Measurements from ENCODE around the gene FRRS1. TPM values are rescaled to one million over a fixed set of nuclear protein-coding genes. Genes with fewer than 3 reads are reported as not detected.

FRRS1 gene
- total RNA-seq, 1 donor from 2014 or later = 0.62 TPM

GRCh38 chr1:99680270-99680669 lies 86.2 kb downstream of the FRRS1 start:
- no peak for DNase-seq (ENCODE audit: low spot score)
- H3K4me3 Mint-ChIP-seq = no peak overlapping the region
- H3K36me3 Mint-ChIP-seq (ENCODE audit: low read depth) = no peaks in the 10 kb centered on the region
- H3K4me1 Mint-ChIP-seq (ENCODE audit: low read depth) = no peaks in the 10 kb centered on the region
- peaks cover 4% of the 10 kb centered on the region for H3K27me3 Mint-ChIP-seq (ENCODE audit: insufficient read depth)
- intact Hi-C loops (cut with micrococcal nuclease) = no loop called here
- H3K27ac Mint-ChIP-seq = no peak overlapping the region
- no peaks in the 10 kb centered on the region for H3K9me3 Mint-ChIP-seq

DNA sequence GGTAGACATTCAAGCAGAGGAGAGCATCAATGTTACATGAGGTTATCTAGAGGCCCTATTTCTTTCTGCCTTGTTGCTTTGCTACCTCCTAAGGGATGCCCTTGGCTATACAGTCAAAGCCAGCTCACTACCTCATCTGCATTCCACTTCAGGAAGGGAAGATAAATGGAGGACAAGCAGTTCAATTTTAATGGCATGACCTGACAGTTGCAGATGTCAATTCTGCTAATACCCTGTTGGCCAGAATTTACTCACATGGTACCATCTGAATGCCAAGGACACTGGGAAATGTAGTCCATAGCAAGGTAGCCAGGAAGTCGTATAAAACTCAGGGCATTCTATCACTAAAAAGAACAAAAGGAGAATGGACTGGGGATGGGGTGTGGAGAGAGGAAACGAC lies 89.0 kb downstream of the FRRS1 start:
- no peak overlapping the region for H3K4me3 Mint-ChIP-seq
- intact Hi-C loops (cut with micrococcal nuclease) = no loop called here
- H3K27me3 Mint-ChIP-seq (ENCODE audit: insufficient read depth) = peaks cover 4% of the 10 kb centered on the region
- H3K27ac Mint-ChIP-seq = no peak overlapping the region
- H3K4me1 Mint-ChIP-seq (ENCODE audit: low read depth) = no peaks in the 10 kb centered on the region
- H3K9me3 Mint-ChIP-seq = no peaks in the 10 kb centered on the region
- no peak for DNase-seq (ENCODE audit: low spot score)
- no peaks in the 10 kb centered on the region for H3K36me3 Mint-ChIP-seq (ENCODE audit: low read depth)

GRCh38 chr1:99676876-99677275 lies 89.6 kb downstream of the FRRS1 start:
- Mint-ChIP-seq H3K4me1 (ENCODE audit: low read depth) (no peaks in the 10 kb centered on the region), H3K27me3 (ENCODE audit: insufficient read depth) (peaks cover 4% of the 10 kb centered on the region), H3K9me3 (no peaks in the 10 kb centered on the region), H3K4me3 (no peak overlapping the region), H3K27ac (no peak overlapping the region), H3K36me3 (ENCODE audit: low read depth) (no peaks in the 10 kb centered on the region)
- no peak for DNase-seq (ENCODE audit: low spot score)
- intact Hi-C loops (cut with micrococcal nuclease) = no loop called here

GRCh38 chr1:99675994-99676393 lies 90.4 kb downstream of the FRRS1 start:
- no peak overlapping the region for H3K4me3 Mint-ChIP-seq
- peaks cover 4% of the 10 kb centered on the region for H3K27me3 Mint-ChIP-seq (ENCODE audit: insufficient read depth)
- no peak for DNase-seq (ENCODE audit: low spot score)
- H3K36me3 Mint-ChIP-seq (ENCODE audit: low read depth) = no peaks in the 10 kb centered on the region
- no peaks in the 10 kb centered on the region for H3K4me1 Mint-ChIP-seq (ENCODE audit: low read depth)
- intact Hi-C loops (cut with micrococcal nuclease) = no loop called here
- no peak overlapping the region for H3K27ac Mint-ChIP-seq
- no peaks in the 10 kb centered on the region for H3K9me3 Mint-ChIP-seq

DNA sequence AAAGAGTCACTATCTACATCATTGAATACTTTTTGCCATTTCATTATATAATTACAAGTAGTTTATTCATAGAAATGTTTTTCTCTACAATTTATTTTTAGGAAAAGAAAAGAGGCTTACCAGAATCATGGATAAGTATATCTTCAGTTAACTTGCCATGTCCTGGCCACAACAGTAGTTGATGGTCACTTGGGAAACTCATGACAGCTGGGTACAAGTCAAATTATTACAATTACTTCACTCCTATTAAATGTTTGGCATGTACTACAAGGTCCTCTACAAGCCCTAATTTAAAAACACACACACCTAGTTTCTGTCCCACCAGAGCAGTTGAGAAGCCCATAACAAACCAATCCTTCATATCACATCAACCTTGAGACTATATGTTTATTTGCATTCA lies 91.1 kb downstream of the FRRS1 start:
- intact Hi-C loops (cut with micrococcal nuclease) = no loop called here
- no peaks in the 10 kb centered on the region for H3K4me1 Mint-ChIP-seq (ENCODE audit: low read depth)
- no peak for DNase-seq (ENCODE audit: low spot score)
- no peaks in the 10 kb centered on the region for H3K9me3 Mint-ChIP-seq
- H3K27me3 Mint-ChIP-seq (ENCODE audit: insufficient read depth) = peaks cover 4% of the 10 kb centered on the region
- H3K27ac Mint-ChIP-seq = no peak overlapping the region
- H3K36me3 Mint-ChIP-seq (ENCODE audit: low read depth) = no peaks in the 10 kb centered on the region
- H3K4me3 Mint-ChIP-seq = no peak overlapping the region

DNA sequence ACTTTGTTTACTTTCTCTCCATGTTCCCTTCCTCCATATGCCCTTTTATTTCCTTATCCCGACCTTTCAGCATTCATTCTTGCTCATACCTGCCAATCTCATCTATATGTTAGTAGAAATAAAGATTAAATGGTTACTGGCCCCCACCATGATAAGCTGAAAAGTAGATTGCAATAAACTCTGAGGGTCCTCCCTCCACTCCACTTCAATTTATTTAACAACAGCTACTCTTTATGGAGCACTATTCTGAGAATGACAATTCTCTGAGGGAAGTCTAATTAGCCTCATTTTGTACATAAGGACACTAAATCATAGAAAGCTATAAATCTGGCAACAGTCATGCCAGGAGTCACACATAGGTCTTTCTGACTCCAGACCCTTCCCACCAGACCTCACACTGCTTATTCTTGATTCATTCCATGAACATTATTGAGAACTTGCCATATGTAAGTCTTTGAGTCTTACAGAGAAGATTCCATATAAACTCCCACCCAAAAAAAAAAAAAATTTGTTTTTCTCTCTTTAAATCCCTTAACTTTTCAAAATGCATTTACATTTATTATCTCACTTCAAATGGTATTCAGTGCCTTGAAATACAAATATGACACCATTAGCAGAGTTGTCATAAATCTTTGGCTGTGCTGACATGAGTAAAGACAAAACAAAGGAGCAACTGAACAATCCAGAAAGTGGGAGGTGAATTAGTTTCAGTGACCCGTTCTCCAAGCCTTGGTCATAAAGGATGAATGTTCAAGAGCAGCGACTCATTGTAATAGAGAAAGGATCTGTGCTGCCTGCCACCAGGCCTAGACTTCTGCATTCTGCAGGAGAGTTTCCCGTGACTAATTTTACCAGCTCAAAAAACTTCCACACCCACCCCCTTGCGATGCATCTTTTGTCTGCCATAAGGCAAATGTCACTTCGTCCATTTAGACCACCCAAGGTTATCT lies 92.0 kb downstream of the FRRS1 start:
- no peak for DNase-seq (ENCODE audit: low spot score)
- Mint-ChIP-seq H3K27me3 (ENCODE audit: insufficient read depth) (no peaks in the 10 kb centered on the region), H3K4me1 (ENCODE audit: low read depth) (no peaks in the 10 kb centered on the region), H3K36me3 (ENCODE audit: low read depth) (no peaks in the 10 kb centered on the region), H3K9me3 (no peaks in the 10 kb centered on the region), H3K27ac (no peak overlapping the region), H3K4me3 (no peak overlapping the region)
- intact Hi-C loops (cut with micrococcal nuclease) = no loop called here

GRCh38 chr1:99673315-99673714 lies 93.1 kb downstream of the FRRS1 start:
- DNase-seq (ENCODE audit: low spot score) = no peak
- no peaks in the 10 kb centered on the region for H3K4me1 Mint-ChIP-seq (ENCODE audit: low read depth)
- H3K9me3 Mint-ChIP-seq = no peaks in the 10 kb centered on the region
- no peak overlapping the region for H3K4me3 Mint-ChIP-seq
- H3K36me3 Mint-ChIP-seq (ENCODE audit: low read depth) = no peaks in the 10 kb centered on the region
- no peaks in the 10 kb centered on the region for H3K27me3 Mint-ChIP-seq (ENCODE audit: insufficient read depth)
- intact Hi-C loops (cut with micrococcal nuclease) = no loop called here
- no peak overlapping the region for H3K27ac Mint-ChIP-seq

- no peaks in the 10 kb centered on the region for H3K27me3 Mint-ChIP-seq (ENCODE audit: insufficient read depth)
- no peaks in the 10 kb centered on the region for H3K36me3 Mint-ChIP-seq (ENCODE audit: low read depth)
- H3K27ac Mint-ChIP-seq = no peak overlapping the region
- H3K4me3 Mint-ChIP-seq = no peak overlapping the region
- no peak for DNase-seq (ENCODE audit: low spot score)
- no peaks in the 10 kb centered on the region for H3K9me3 Mint-ChIP-seq
- H3K4me1 Mint-ChIP-seq (ENCODE audit: low read depth) = no peaks in the 10 kb centered on the region
- intact Hi-C loops (cut with micrococcal nuclease) = no loop called here
Measured at GRCh38 chr1:99672530-99673213, 93.8 kb downstream of the FRRS1 start.

DNA sequence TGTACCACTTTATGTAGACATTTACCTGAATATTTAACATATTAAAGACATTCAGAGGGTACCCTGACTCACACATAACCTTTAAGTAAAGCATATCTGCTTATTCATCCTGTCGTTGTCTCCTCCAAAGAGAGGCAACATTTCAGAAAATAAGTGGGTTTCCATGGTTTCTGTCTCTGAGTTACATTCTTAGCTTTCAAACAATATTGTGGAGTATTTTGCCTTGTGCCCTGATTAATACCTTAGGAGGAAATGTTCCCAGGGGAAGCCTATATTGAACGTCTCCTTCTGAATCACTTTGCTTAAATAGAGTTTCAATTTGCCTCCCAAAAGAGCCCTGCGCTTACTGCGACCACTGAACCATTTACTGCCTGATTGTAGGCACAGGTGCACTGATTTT lies 94.4 kb downstream of the FRRS1 start:
- H3K4me1 Mint-ChIP-seq (ENCODE audit: low read depth) = no peaks in the 10 kb centered on the region
- H3K36me3 Mint-ChIP-seq (ENCODE audit: low read depth) = no peaks in the 10 kb centered on the region
- H3K27ac Mint-ChIP-seq = no peak overlapping the region
- no peaks in the 10 kb centered on the region for H3K27me3 Mint-ChIP-seq (ENCODE audit: insufficient read depth)
- no peak overlapping the region for H3K4me3 Mint-ChIP-seq
- intact Hi-C loops (cut with micrococcal nuclease) = no loop called here
- no peak for DNase-seq (ENCODE audit: low spot score)
- H3K9me3 Mint-ChIP-seq = no peaks in the 10 kb centered on the region

- Mint-ChIP-seq H3K4me3 (no peak overlapping the region), H3K27ac (no peak overlapping the region), H3K4me1 (ENCODE audit: low read depth) (no peaks in the 10 kb centered on the region), H3K36me3 (ENCODE audit: low read depth) (no peaks in the 10 kb centered on the region), H3K27me3 (ENCODE audit: insufficient read depth) (no peaks in the 10 kb centered on the region), H3K9me3 (no peaks in the 10 kb centered on the region)
- DNase-seq (ENCODE audit: low spot score) = no peak
- intact Hi-C loops (cut with micrococcal nuclease) = no loop called here
Measured at GRCh38 chr1:99670583-99670982, 95.9 kb downstream of the FRRS1 start.

- H3K9me3 Mint-ChIP-seq = no peaks in the 10 kb centered on the region
- intact Hi-C loops (cut with micrococcal nuclease) = no loop called here
- no peak overlapping the region for H3K27ac Mint-ChIP-seq
- no peaks in the 10 kb centered on the region for H3K36me3 Mint-ChIP-seq (ENCODE audit: low read depth)
- H3K27me3 Mint-ChIP-seq (ENCODE audit: insufficient read depth) = no peaks in the 10 kb centered on the region
- no peaks in the 10 kb centered on the region for H3K4me1 Mint-ChIP-seq (ENCODE audit: low read depth)
- DNase-seq (ENCODE audit: low spot score) = no peak
- H3K4me3 Mint-ChIP-seq = no peak overlapping the region
Measured at GRCh38 chr1:99669821-99670220, 96.6 kb downstream of the FRRS1 start.

DNA sequence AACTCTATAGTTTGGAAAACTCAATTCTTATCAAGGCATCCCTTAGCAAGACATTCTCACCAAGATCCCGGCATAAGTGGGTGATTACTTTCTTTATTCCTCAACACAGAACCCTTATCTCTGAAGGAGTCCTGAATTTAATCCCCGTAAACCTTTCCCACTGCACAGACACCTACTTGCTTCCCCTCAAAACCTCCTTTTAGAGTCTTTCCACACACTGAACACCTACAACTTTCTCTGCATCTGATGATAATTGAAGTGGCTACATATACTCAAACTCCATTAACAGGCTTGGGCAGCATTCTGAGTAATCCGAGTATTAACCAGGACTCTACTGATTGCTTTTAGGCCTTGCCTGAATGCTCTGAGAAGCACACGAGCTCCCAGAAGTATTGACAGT lies 97.1 kb downstream of the FRRS1 start:
- intact Hi-C loops (cut with micrococcal nuclease) = no loop called here
- H3K4me1 Mint-ChIP-seq (ENCODE audit: low read depth) = no peaks in the 10 kb centered on the region
- H3K27ac Mint-ChIP-seq = no peak overlapping the region
- no peaks in the 10 kb centered on the region for H3K9me3 Mint-ChIP-seq
- no peak for DNase-seq (ENCODE audit: low spot score)
- peaks cover 2% of the 10 kb centered on the region for H3K27me3 Mint-ChIP-seq (ENCODE audit: insufficient read depth)
- no peak overlapping the region for H3K4me3 Mint-ChIP-seq
- H3K36me3 Mint-ChIP-seq (ENCODE audit: low read depth) = no peaks in the 10 kb centered on the region

DNA sequence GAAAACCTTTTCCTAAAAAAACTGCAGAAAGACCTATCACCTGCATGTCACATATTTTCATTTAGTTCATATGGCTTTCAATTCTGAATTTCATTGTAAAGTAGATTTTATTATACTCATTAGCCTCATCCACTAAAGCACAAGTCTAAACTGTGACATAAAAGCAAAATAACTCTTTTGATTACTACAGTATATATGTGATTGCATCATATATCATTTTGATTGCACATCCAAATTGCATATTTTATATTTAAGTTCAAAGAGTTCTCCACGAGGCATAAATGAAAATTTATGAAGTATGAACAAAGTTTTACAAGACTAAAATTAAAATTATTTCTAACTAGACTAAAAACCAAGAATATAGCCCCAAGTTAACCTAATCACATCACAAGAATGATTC lies 101.2 kb downstream of the FRRS1 start:
- peaks cover 4% of the 10 kb centered on the region for H3K27me3 Mint-ChIP-seq (ENCODE audit: insufficient read depth)
- H3K27ac Mint-ChIP-seq = no peak overlapping the region
- H3K36me3 Mint-ChIP-seq (ENCODE audit: low read depth) = no peaks in the 10 kb centered on the region
- H3K9me3 Mint-ChIP-seq = no peaks in the 10 kb centered on the region
- intact Hi-C loops (cut with micrococcal nuclease) = no loop called here
- DNase-seq (ENCODE audit: low spot score) = no peak
- no peak overlapping the region for H3K4me3 Mint-ChIP-seq
- no peaks in the 10 kb centered on the region for H3K4me1 Mint-ChIP-seq (ENCODE audit: low read depth)

All from activated T-helper 1 cell treated with anti-CD3 and anti-CD28 coated beads, Interleukin-12 subunit alpha, Interleukin-12 subunit beta, Interleukin-2, Interleukin-4 antibody, amounts not matched to agents 30 ng/mL and 10 ng/mL and 1 ng/mL, durations not matched to agents 14 hours and 24 hours and 36 hours (primary cell).